ENCODE results near the gene ALDH8A1. TPM values are rescaled to one million over a fixed set of nuclear protein-coding genes. Genes with fewer than 3 reads are reported as not detected.

Gene ALDH8A1
- total RNA-seq, 1 donor from 2014 or later, result 0.53 TPM

- CTCF ChIA-PET, result interaction anchor here (4.6 kb wide), 1 partner anchor 8 kb away, joined by 21 read pairs; no protein-coding TSS in a partner anchor
- POLR2A ChIA-PET, result no interaction called here
- ATAC-seq (ENCODE audit: low read depth), result no peak
These were observed 17.8 kb downstream of the ALDH8A1 start for GRCh38 chr6:134932098-134932497.

GRCh38 chr6:134930463-134930862, 19.4 kb downstream of the ALDH8A1 start:
- intact Hi-C loops (cut with micrococcal nuclease), result no loop called here
- ChIA-PET POLR2A (no interaction called here), CTCF (interaction anchor here (4.6 kb wide), 1 partner anchor 10 kb away, joined by 21 read pairs; no protein-coding TSS in a partner anchor)
- no peaks in the 10 kb centered on the region for H3K36me3 Mint-ChIP-seq (ENCODE audit: low read depth)
- no peak for DNase-seq
- H3K27ac Mint-ChIP-seq, result no peak overlapping the region
- H3K4me3 Mint-ChIP-seq, result no peak overlapping the region
- no peaks in the 10 kb centered on the region for H3K9me3 Mint-ChIP-seq
- H3K4me1 Mint-ChIP-seq, result no peaks in the 10 kb centered on the region
- no peak for ATAC-seq (ENCODE audit: low read depth)
- H3K27me3 Mint-ChIP-seq, result no peaks in the 10 kb centered on the region
- no peak for TF ChIP-seq CTCF (IDR thresholded peaks at IDR 0.05)

More at GRCh38 chr6:134932098-134932497, 17.8 kb downstream of the ALDH8A1 start:
- intact Hi-C loops (cut with micrococcal nuclease), result no loop called here
- Mint-ChIP-seq H3K27me3 (no peaks in the 10 kb centered on the region), H3K4me1 (no peaks in the 10 kb centered on the region), H3K4me3 (no peak overlapping the region), H3K9me3 (no peaks in the 10 kb centered on the region), H3K27ac (no peak overlapping the region), H3K36me3 (ENCODE audit: low read depth) (no peaks in the 10 kb centered on the region)
- DNase-seq, result no peak
- no peak for TF ChIP-seq CTCF (IDR thresholded peaks at IDR 0.05)

GRCh38 chr6:134928151-134928900, 21.6 kb downstream of the ALDH8A1 start:
- Mint-ChIP-seq H3K4me3 (no peak overlapping the region), H3K27me3 (no peaks in the 10 kb centered on the region), H3K36me3 (ENCODE audit: low read depth) (no peaks in the 10 kb centered on the region), H3K27ac (no peak overlapping the region), H3K9me3 (no peaks in the 10 kb centered on the region), H3K4me1 (no peaks in the 10 kb centered on the region)
- ChIA-PET CTCF (interaction anchor here (4.6 kb wide), 1 partner anchor 12 kb away, joined by 21 read pairs; no protein-coding TSS in a partner anchor), POLR2A (no interaction called here)
- ATAC-seq (ENCODE audit: low read depth) (no peak), DNase-seq (no peak)
- TF ChIP-seq CTCF (IDR thresholded peaks at IDR 0.05), result no peak
- intact Hi-C loops (cut with micrococcal nuclease), result no loop called here

- no peak overlapping the region for H3K27ac Mint-ChIP-seq
- no peak for TF ChIP-seq CTCF (IDR thresholded peaks at IDR 0.05)
- H3K4me3 Mint-ChIP-seq, result no peak overlapping the region
- no peaks in the 10 kb centered on the region for H3K36me3 Mint-ChIP-seq (ENCODE audit: low read depth)
- ChIA-PET CTCF (no interaction called here), POLR2A (no interaction called here)
- no peaks in the 10 kb centered on the region for H3K27me3 Mint-ChIP-seq
- no peaks in the 10 kb centered on the region for H3K4me1 Mint-ChIP-seq
- DNase-seq (no peak), ATAC-seq (ENCODE audit: low read depth) (no peak)
- intact Hi-C loops (cut with micrococcal nuclease), result no loop called here
- H3K9me3 Mint-ChIP-seq, result no peaks in the 10 kb centered on the region
These were observed 24.1 kb downstream of the ALDH8A1 start for GRCh38 chr6:134925800-134926199.

- ATAC-seq (ENCODE audit: low read depth), result no peak
- intact Hi-C loops (cut with micrococcal nuclease), result no loop called here
- Mint-ChIP-seq H3K27ac (no peak overlapping the region), H3K9me3 (no peaks in the 10 kb centered on the region), H3K4me1 (no peaks in the 10 kb centered on the region), H3K4me3 (no peak overlapping the region), H3K36me3 (ENCODE audit: low read depth) (no peaks in the 10 kb centered on the region), H3K27me3 (peaks cover 1% of the 10 kb centered on the region)
- CTCF ChIA-PET, result no interaction called here
- no peak for TF ChIP-seq CTCF (IDR thresholded peaks at IDR 0.05)
- POLR2A ChIA-PET, result no interaction called here
- DNase-seq, result no peak
These were observed 28.1 kb downstream of the ALDH8A1 start for GRCh38 chr6:134921721-134922261.
